Measurements from ENCODE around the gene NRIP1. TPM values are rescaled to one million over a fixed set of nuclear protein-coding genes. Genes with fewer than 3 reads are reported as not detected.

NRIP1 gene
- polyA plus RNA-seq, 1 donor (not counting 4 experiments of a cell fraction or from before 2014, with no cell fraction given), result 25.5 TPM

DNA sequence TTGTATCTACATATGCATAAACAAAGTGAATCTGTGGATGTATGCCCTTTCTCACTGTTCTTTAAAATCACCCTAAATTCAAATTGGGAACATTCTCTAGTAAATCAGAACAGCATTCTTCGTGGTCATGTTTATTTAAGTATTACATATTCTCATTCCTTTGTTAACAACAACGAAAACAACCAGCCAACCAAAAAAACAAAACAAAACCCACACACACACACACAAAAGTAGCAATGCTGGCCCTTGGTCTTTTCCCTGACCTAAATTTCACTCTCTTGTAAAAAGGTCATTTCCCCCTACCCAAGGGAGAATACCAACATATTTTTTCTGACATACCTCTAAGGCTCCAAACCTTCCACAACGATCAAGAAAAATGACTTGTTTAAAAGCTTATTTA, 102.6 kb downstream of the NRIP1 start:
- H4K20me1 ChIP-seq (ENCODE audit: control insufficient read depth, extremely low read depth, insufficient read depth, low read length), result peaks cover 1% of the 10 kb centered on the region
- no peaks in the 10 kb centered on the region for H3K4me1 ChIP-seq (ENCODE audit: control insufficient read depth, extremely low read depth, insufficient read depth, low read length)
- no peak for FAIRE-seq
- no peak overlapping the region for H3K9ac ChIP-seq (ENCODE audit: control insufficient read depth, extremely low read depth, insufficient read depth, low read length)
- H3K4me2 ChIP-seq (ENCODE audit: control insufficient read depth, extremely low read depth, insufficient read depth, low read depth, low read length), result no peak overlapping the region
- peaks cover 13% of the 10 kb centered on the region for H3K79me2 ChIP-seq (ENCODE audit: control insufficient read depth, insufficient read depth, low read length)
- H2AFZ ChIP-seq (ENCODE audit: control insufficient read depth, low read length), result no peak overlapping the region
- H3K36me3 ChIP-seq (ENCODE audit: control insufficient read depth in 2 of 2, extremely low read depth in 1 of 2, insufficient read depth in 2 of 2, low read length in 2 of 2), result peaks cover 5% of the 10 kb centered on the region in 2 experiments
- TF ChIP-seq EZH2 (IDR thresholded peaks at IDR 0.05; ENCODE audit: low read length), result no peak
- TF ChIP-seq, protein P1, sequence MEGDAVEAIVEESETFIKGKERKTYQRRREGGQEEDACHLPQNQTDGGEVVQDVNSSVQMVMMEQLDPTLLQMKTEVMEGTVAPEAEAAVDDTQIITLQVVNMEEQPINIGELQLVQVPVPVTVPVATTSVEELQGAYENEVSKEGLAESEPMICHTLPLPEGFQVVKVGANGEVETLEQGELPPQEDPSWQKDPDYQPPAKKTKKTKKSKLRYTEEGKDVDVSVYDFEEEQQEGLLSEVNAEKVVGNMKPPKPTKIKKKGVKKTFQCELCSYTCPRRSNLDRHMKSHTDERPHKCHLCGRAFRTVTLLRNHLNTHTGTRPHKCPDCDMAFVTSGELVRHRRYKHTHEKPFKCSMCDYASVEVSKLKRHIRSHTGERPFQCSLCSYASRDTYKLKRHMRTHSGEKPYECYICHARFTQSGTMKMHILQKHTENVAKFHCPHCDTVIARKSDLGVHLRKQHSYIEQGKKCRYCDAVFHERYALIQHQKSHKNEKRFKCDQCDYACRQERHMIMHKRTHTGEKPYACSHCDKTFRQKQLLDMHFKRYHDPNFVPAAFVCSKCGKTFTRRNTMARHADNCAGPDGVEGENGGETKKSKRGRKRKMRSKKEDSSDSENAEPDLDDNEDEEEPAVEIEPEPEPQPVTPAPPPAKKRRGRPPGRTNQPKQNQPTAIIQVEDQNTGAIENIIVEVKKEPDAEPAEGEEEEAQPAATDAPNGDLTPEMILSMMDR (optimal IDR thresholded peaks at IDR 0.05 in 1 of 3, IDR thresholded peaks at IDR 0.05 in 1 of 3, conservative IDR thresholded peaks at IDR 0.05 in 1 of 3; ENCODE audit: extremely low read depth in 1 of 3, insufficient read depth in 2 of 3, low read length in 3 of 3), result no peak
- peaks cover 1% of the 10 kb centered on the region for H3K9me1 ChIP-seq (ENCODE audit: control insufficient read depth, extremely low read depth, insufficient read depth, low read length)
- no peaks in the 10 kb centered on the region for H3K9me3 ChIP-seq (ENCODE audit: control insufficient read depth, low read depth, low read length)
- H3K4me3 ChIP-seq (ENCODE audit: control insufficient read depth in 2 of 3, extremely low read depth in 1 of 3, insufficient read depth in 2 of 3, low read depth in 1 of 3, low read length in 3 of 3), result no peak overlapping the region
- H3K27ac ChIP-seq (ENCODE audit: control insufficient read depth, insufficient read depth, low read length), result no peak overlapping the region
- DNase-seq (ENCODE audit: low read depth, low spot score), result no peak
- H3K27me3 ChIP-seq (ENCODE audit: control insufficient read depth, extremely low read depth, insufficient read depth, low read length), result no peaks in the 10 kb centered on the region
- dilution Hi-C loops (cut with MboI; ENCODE audit: extremely low pct_ligation_motif_present, low sequenced_read_pairs), result no loop called here

- no peaks in the 10 kb centered on the region for H3K4me1 ChIP-seq (ENCODE audit: control insufficient read depth, extremely low read depth, insufficient read depth, low read length)
- TF ChIP-seq, protein P1 (optimal IDR thresholded peaks at IDR 0.05 in 1 of 3, IDR thresholded peaks at IDR 0.05 in 1 of 3, conservative IDR thresholded peaks at IDR 0.05 in 1 of 3; ENCODE audit: extremely low read depth in 1 of 3, insufficient read depth in 2 of 3, low read length in 3 of 3), result no peak
- no peak for TF ChIP-seq EZH2 (IDR thresholded peaks at IDR 0.05; ENCODE audit: low read length)
- H3K9me3 ChIP-seq (ENCODE audit: control insufficient read depth, low read depth, low read length), result no peaks in the 10 kb centered on the region
- H3K79me2 ChIP-seq (ENCODE audit: control insufficient read depth, insufficient read depth, low read length), result peaks cover 10% of the 10 kb centered on the region
- no peak overlapping the region for H3K4me2 ChIP-seq (ENCODE audit: control insufficient read depth, extremely low read depth, insufficient read depth, low read depth, low read length)
- peaks cover 0 to 3% of the 10 kb centered on the region in 2 experiments for H3K36me3 ChIP-seq (ENCODE audit: control insufficient read depth in 2 of 2, extremely low read depth in 1 of 2, insufficient read depth in 2 of 2, low read length in 2 of 2)
- H2AFZ ChIP-seq (ENCODE audit: control insufficient read depth, low read length), result no peak overlapping the region
- no peak overlapping the region for H3K4me3 ChIP-seq (ENCODE audit: control insufficient read depth in 2 of 3, extremely low read depth in 1 of 3, insufficient read depth in 2 of 3, low read depth in 1 of 3, low read length in 3 of 3)
- dilution Hi-C loops (cut with MboI; ENCODE audit: extremely low pct_ligation_motif_present, low sequenced_read_pairs), result no loop called here
- H3K27me3 ChIP-seq (ENCODE audit: control insufficient read depth, extremely low read depth, insufficient read depth, low read length), result no peaks in the 10 kb centered on the region
- H4K20me1 ChIP-seq (ENCODE audit: control insufficient read depth, extremely low read depth, insufficient read depth, low read length), result no peaks in the 10 kb centered on the region
- no peak overlapping the region for H3K27ac ChIP-seq (ENCODE audit: control insufficient read depth, insufficient read depth, low read length)
- H3K9ac ChIP-seq (ENCODE audit: control insufficient read depth, extremely low read depth, insufficient read depth, low read length), result no peak overlapping the region
- FAIRE-seq (no peak), DNase-seq (ENCODE audit: low read depth, low spot score) (no peak)
- H3K9me1 ChIP-seq (ENCODE audit: control insufficient read depth, extremely low read depth, insufficient read depth, low read length), result no peaks in the 10 kb centered on the region
Observed at GRCh38 chr21:14961502-14961901, 103.3 kb downstream of the NRIP1 start.
